ENCODE measurements around the gene ZBTB8OS. TPM values are rescaled to one million over a fixed set of nuclear protein-coding genes. Genes with fewer than 3 reads are reported as not detected.
A peak's percentile ranks its signal among the peaks of the same experiment; 100 is the strongest.

ZBTB8OS gene
- total RNA-seq, 1 experiment from 2014 or later, result 42.7 TPM

GRCh38 chr1:32659581-32659980 is 9.2 kb upstream of the ZBTB8OS start:
- Histone ChIP-seq H3K4me1 (replicated peaks; ENCODE audit: insufficient read depth) (no peaks in the 10 kb centered on the region), H3K4me3 (no peak overlapping the region), H3K4me2 (no peak overlapping the region), H3K27me3 (ENCODE audit: insufficient read depth, low read depth) (no peaks in the 10 kb centered on the region), H2AFZ (no peak overlapping the region), H4K20me1 (ENCODE audit: insufficient read depth) (peaks cover 44% of the 10 kb centered on the region), H3K79me2 (ENCODE audit: low read depth) (peaks cover 44% of the 10 kb centered on the region), H3K9me2 (ENCODE audit: insufficient read depth) (no peaks in the 10 kb centered on the region), H3F3A (ENCODE audit: insufficient read depth, low read depth) (peaks cover 51% of the 10 kb centered on the region), H3K9me3 (ENCODE audit: insufficient read depth, low read depth) (no peaks in the 10 kb centered on the region), H3K36me3 (ENCODE audit: low read depth) (peaks cover 46% of the 10 kb centered on the region), H3K27ac (no peak overlapping the region)
- no peak for DNase-seq
- no TSS peak for BruUV-seq (replicated peaks)
- CTCF ChIA-PET, result no interaction called here
- TF ChIP-seq, protein P1, sequence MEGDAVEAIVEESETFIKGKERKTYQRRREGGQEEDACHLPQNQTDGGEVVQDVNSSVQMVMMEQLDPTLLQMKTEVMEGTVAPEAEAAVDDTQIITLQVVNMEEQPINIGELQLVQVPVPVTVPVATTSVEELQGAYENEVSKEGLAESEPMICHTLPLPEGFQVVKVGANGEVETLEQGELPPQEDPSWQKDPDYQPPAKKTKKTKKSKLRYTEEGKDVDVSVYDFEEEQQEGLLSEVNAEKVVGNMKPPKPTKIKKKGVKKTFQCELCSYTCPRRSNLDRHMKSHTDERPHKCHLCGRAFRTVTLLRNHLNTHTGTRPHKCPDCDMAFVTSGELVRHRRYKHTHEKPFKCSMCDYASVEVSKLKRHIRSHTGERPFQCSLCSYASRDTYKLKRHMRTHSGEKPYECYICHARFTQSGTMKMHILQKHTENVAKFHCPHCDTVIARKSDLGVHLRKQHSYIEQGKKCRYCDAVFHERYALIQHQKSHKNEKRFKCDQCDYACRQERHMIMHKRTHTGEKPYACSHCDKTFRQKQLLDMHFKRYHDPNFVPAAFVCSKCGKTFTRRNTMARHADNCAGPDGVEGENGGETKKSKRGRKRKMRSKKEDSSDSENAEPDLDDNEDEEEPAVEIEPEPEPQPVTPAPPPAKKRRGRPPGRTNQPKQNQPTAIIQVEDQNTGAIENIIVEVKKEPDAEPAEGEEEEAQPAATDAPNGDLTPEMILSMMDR (conservative IDR thresholded peaks at IDR 0.05), result no peak
- TF ChIP-seq EZH2 (IDR thresholded peaks at IDR 0.05; ENCODE audit: low read depth), result no peak
- POLR2A ChIA-PET (ENCODE audit: unreplicated experiment), result no interaction called here
- intact Hi-C loops (cut with micrococcal nuclease; ENCODE audit: unreplicated experiment), result no loop called here

DNA sequence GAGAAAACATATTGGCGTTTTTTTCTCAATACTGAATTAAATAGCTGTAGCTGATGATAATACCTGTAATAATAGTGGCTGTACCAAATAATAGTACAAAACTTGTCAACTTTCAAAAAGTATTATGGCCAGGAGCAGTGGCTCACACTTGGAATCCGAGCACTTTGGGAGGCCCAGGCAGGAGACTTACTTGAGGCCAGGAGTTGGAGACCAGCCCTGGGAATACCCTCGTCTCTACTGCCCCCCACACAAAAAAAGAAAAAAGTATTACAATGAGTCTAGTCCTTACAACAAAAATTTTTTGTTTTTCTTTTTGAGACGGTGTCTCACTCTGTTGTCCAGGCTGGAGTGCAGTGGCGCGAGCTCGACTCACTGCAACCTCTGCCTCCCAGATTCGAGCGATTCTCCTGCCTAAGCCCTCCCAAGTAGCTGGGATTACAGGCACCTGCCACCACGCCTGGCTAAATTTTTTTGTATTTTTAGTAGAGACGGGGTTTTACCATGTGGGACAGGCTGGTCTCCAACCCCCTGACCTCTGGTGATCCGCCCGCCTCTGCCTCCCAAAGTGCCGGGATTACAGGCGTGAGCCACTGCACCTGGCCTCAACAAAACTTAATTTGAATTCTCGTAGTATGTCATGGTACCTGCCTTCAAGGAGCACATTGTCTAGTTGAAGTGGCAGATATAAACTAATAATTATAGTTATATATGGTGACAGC is 2.1 kb upstream of the ZBTB8OS start:
- peaks cover 33% of the 10 kb centered on the region for H3K4me1 ChIP-seq (replicated peaks; ENCODE audit: insufficient read depth)
- peak overlapping the region; percentile 99 for H3K4me2 ChIP-seq
- H3K27me3 ChIP-seq (ENCODE audit: insufficient read depth, low read depth), result no peaks in the 10 kb centered on the region
- H3K27ac ChIP-seq, result 0 out of 2 replicates have a peak overlapping the region, but pooled peaks have one; percentile 67
- no peaks in the 10 kb centered on the region for H3K9me3 ChIP-seq (ENCODE audit: insufficient read depth, low read depth)
- TF ChIP-seq EZH2 (IDR thresholded peaks at IDR 0.05; ENCODE audit: low read depth), result no peak
- TF ChIP-seq, protein P1 (conservative IDR thresholded peaks at IDR 0.05), result no peak
- H3K79me2 ChIP-seq (ENCODE audit: low read depth), result peaks cover 89% of the 10 kb centered on the region
- CTCF ChIA-PET, result no interaction called here
- no peak overlapping the region for H2AFZ ChIP-seq
- BruUV-seq (replicated peaks), result no TSS peak
- H3K9me2 ChIP-seq (ENCODE audit: insufficient read depth), result no peaks in the 10 kb centered on the region
- intact Hi-C loops (cut with micrococcal nuclease; ENCODE audit: unreplicated experiment), result loop anchor here (5.0 kb wide), 3 partner anchors 115 to 250 kb away; partner anchors contain the start of gene ZBTB8A
- DNase-seq, result no peak
- peaks cover 46% of the 10 kb centered on the region for H3K36me3 ChIP-seq (ENCODE audit: low read depth)
- H3K4me3 ChIP-seq, result peak overlapping the region; percentile 81
- H4K20me1 ChIP-seq (ENCODE audit: insufficient read depth), result peaks cover 32% of the 10 kb centered on the region
- H3F3A ChIP-seq (ENCODE audit: insufficient read depth, low read depth), result peaks cover 41% of the 10 kb centered on the region
- POLR2A ChIA-PET (ENCODE audit: unreplicated experiment), result interaction anchor here (0.7 kb wide), 2 partner anchors 40 to 378 kb away, joined by 3 to 6 read pairs; no protein-coding TSS in a partner anchor

GRCh38 chr1:32651461-32652073 is 1.2 kb upstream of the ZBTB8OS start:
- intact Hi-C loops (cut with micrococcal nuclease; ENCODE audit: unreplicated experiment), result loop anchor here (1.0 to 5.0 kb wide), 4 partner anchors 114 to 249 kb away; partner anchors contain the start of genes S100PBP, YARS1 and ZBTB8A

More at GRCh38 chr1:32651461-32652073, 1.2 kb upstream of the ZBTB8OS start:
- H3K79me2 ChIP-seq (ENCODE audit: low read depth), result peaks cover 85% of the 10 kb centered on the region
- H3K9me3 ChIP-seq (ENCODE audit: insufficient read depth, low read depth), result no peaks in the 10 kb centered on the region
- peaks cover 38% of the 10 kb centered on the region for H3K36me3 ChIP-seq (ENCODE audit: low read depth)
- peak overlapping the region; percentile 99 for H3K4me2 ChIP-seq
- no peak for DNase-seq
- no peaks in the 10 kb centered on the region for H3K27me3 ChIP-seq (ENCODE audit: insufficient read depth, low read depth)
- H2AFZ ChIP-seq, result peak overlapping the region; percentile 83
- CTCF ChIA-PET, result interaction anchor here (0.6 to 1.6 kb wide), 2 partner anchors 131 to 215 kb away, joined by 3 to 6 read pairs; no protein-coding TSS in a partner anchor
- peak overlapping the region; percentile 81 for H3K4me3 ChIP-seq
- no TSS peak for BruUV-seq (replicated peaks)
- peak overlapping the region; percentile 67 for H3K27ac ChIP-seq
- POLR2A ChIA-PET (ENCODE audit: unreplicated experiment), result interaction anchor here (0.6 to 0.7 kb wide), 3 partner anchors 14 to 378 kb away, joined by 3 to 6 read pairs (median 3); no protein-coding TSS in a partner anchor
- no peak for TF ChIP-seq EZH2 (IDR thresholded peaks at IDR 0.05; ENCODE audit: low read depth)
- TF ChIP-seq, protein P1 (conservative IDR thresholded peaks at IDR 0.05), result no peak
- H3K9me2 ChIP-seq (ENCODE audit: insufficient read depth), result no peaks in the 10 kb centered on the region
- peaks cover 33% of the 10 kb centered on the region for H3K4me1 ChIP-seq (replicated peaks; ENCODE audit: insufficient read depth)
- peaks cover 24% of the 10 kb centered on the region for H4K20me1 ChIP-seq (ENCODE audit: insufficient read depth)
- peaks cover 34% of the 10 kb centered on the region; the same call in 1 of the 2 replicates for H3F3A ChIP-seq (ENCODE audit: insufficient read depth, low read depth)

All from PC-9 (cell line).